ENCODE measurements around the gene SEC14L5. TPM values are rescaled to one million over a fixed set of nuclear protein-coding genes. Genes with fewer than 3 reads are reported as not detected.

The SEC14L5 gene
- under 1 TPM; 0.16 to 0.54 (median 0.16) TPM for polyA plus RNA-seq (ENCODE audit: insufficient read length in 3 of 3)
- long read RNA-seq, donor 1 = 0 reads
- long read RNA-seq, donor 2 = 0 reads
- long read RNA-seq, donor 3 = 0 reads
- long read RNA-seq, donor 4 = 0 reads
- long read RNA-seq, donor 5 = 0 reads
- long read RNA-seq, donor 6 = 0 reads
- long read RNA-seq, donor 7 = 0 reads
- long read RNA-seq, donor 8 = 0 reads
- long read RNA-seq, donor 9 = 0 reads
- long read RNA-seq, donor 10 = 0 reads
- long read RNA-seq, donor 11 = 0 reads
- long read RNA-seq, donor 12 = 0 reads
- long read RNA-seq, donor 13 = 0 reads
- long read RNA-seq, donor 14 = 0 reads
- long read RNA-seq, donor 15 = 0 reads
- long read RNA-seq, donor 16 = 0 reads

GRCh38 chr16:4957720-4958509, at the start of gene SEC14L5:
SEC14L5 (plus strand) TSS chr16:4958330; CDS start chr16:4959324, 994 bp downstream.
- DNase-seq = peak; percentile 96

- no peak for DNase-seq
Observed at GRCh38 chr16:4908854-4909401, 49.2 kb upstream of the SEC14L5 start.

GRCh38 chr16:4909825-4910224, 48.3 kb upstream of the SEC14L5 start:
- DNase-seq = no peak

GRCh38 chr16:4910828-4911227, 47.3 kb upstream of the SEC14L5 start:
- DNase-seq = no peak

GRCh38 chr16:4911970-4912386, 46.2 kb upstream of the SEC14L5 start:
- DNase-seq = no peak

GRCh38 chr16:4913130-4913773, 44.9 kb upstream of the SEC14L5 start:
- no peak for DNase-seq

GRCh38 chr16:4913774-4914525, 44.2 kb upstream of the SEC14L5 start:
- no peak for DNase-seq

- no peak for DNase-seq
Observed at GRCh38 chr16:4914528-4915225, 43.5 kb upstream of the SEC14L5 start.

- no peak for DNase-seq
Observed at GRCh38 chr16:4915226-4915761, 42.8 kb upstream of the SEC14L5 start.

GRCh38 chr16:4917117-4917516, 41.0 kb upstream of the SEC14L5 start:
- no peak for DNase-seq

- DNase-seq = peak; percentile 71
Observed at GRCh38 chr16:4918781-4919251, 39.3 kb upstream of the SEC14L5 start.

- no peak for DNase-seq
Observed at GRCh38 chr16:4920826-4921225, 37.3 kb upstream of the SEC14L5 start.

- DNase-seq = no peak
Observed at GRCh38 chr16:4922721-4923342, 35.3 kb upstream of the SEC14L5 start.

- DNase-seq = no peak
Observed at GRCh38 chr16:4923853-4924252, 34.3 kb upstream of the SEC14L5 start.

GRCh38 chr16:4924593-4925292, 33.4 kb upstream of the SEC14L5 start:
- no peak for DNase-seq

GRCh38 chr16:4925293-4925607, 32.9 kb upstream of the SEC14L5 start:
- DNase-seq = no peak

- no peak for DNase-seq
Observed at GRCh38 chr16:4925791-4926190, 32.3 kb upstream of the SEC14L5 start.

GRCh38 chr16:4926928-4927327, 31.2 kb upstream of the SEC14L5 start:
- no peak for DNase-seq

GRCh38 chr16:4927661-4928060, 30.5 kb upstream of the SEC14L5 start:
- DNase-seq = no peak

- no peak for DNase-seq
Observed at GRCh38 chr16:4928227-4928626, 29.9 kb upstream of the SEC14L5 start.
